Measurements from ENCODE around the gene CD163L1. TPM values are rescaled to one million over a fixed set of nuclear protein-coding genes. Genes with fewer than 3 reads are reported as not detected.
A peak's percentile ranks its signal among the peaks of the same experiment; 100 is the strongest.
"Not testable (repeated sequence)": the region's sequence is repeated elsewhere in the genome, so short reads cannot be mapped to it uniquely, and the experiment has no call there.

CD163L1 gene
- total RNA-seq, 2 experiments from 2014 or later: not detected

DNA sequence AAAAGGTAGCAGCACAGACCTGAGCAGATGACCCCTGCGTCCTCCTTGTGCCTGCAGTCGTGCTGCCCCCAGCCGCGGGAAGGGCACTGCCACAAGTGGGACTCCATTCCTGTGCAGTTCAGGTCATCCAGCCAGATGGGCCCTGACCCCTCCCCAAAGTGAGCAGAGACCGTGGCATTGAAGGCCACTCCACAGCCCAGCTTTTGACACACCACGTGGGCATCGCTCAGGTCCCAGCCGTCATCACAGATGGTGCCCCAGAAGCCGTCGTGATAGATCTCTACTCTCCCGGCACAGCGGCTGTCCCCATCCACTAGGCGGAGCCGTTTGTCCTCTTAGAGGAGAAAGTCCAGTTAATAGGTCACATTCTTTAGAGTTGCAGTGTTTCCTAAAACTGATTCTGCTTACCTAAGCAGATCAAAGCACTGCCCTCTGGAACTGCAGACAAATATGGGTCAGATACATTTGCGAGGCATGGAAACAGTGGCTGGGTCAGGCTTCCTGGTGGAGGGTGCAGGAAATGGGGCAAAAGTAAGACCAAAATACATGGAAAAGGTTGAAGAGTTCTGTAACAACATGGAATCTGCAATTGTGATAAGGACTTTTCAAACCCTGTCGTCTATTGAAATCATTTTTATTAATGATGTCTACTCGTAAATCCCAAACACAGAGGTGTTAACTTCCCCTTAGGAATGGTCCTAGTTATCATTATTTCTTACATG lies 69.4 kb downstream of the CD163L1 start:
- H3K27me3 Mint-ChIP-seq: peaks cover 11% of the 10 kb centered on the region
- H3K27ac Mint-ChIP-seq: no peak overlapping the region
- H3K36me3 Mint-ChIP-seq: no peaks in the 10 kb centered on the region
- DNase-seq: peak; percentile 15
- no peaks in the 10 kb centered on the region for H3K4me1 Mint-ChIP-seq
- no peaks in the 10 kb centered on the region for H3K9me3 Mint-ChIP-seq
- no peak overlapping the region for H3K4me3 Mint-ChIP-seq

GRCh38 chr12:7373226-7373625 lies 70.7 kb downstream of the CD163L1 start:
- H3K4me1 Mint-ChIP-seq: no peaks in the 10 kb centered on the region
- DNase-seq: no peak
- H3K27ac Mint-ChIP-seq: no peak overlapping the region
- peaks cover 15% of the 10 kb centered on the region for H3K27me3 Mint-ChIP-seq
- H3K36me3 Mint-ChIP-seq: no peaks in the 10 kb centered on the region
- no peaks in the 10 kb centered on the region for H3K9me3 Mint-ChIP-seq
- no peak overlapping the region for H3K4me3 Mint-ChIP-seq

GRCh38 chr12:7369274-7369729 lies 74.7 kb downstream of the CD163L1 start:
- no peak overlapping the region for H3K4me3 Mint-ChIP-seq
- DNase-seq: no peak
- no peaks in the 10 kb centered on the region for H3K36me3 Mint-ChIP-seq
- no peaks in the 10 kb centered on the region for H3K4me1 Mint-ChIP-seq
- no peak overlapping the region for H3K27ac Mint-ChIP-seq
- H3K9me3 Mint-ChIP-seq: no peaks in the 10 kb centered on the region
- H3K27me3 Mint-ChIP-seq: peaks cover 4% of the 10 kb centered on the region

- no peaks in the 10 kb centered on the region for H3K36me3 Mint-ChIP-seq
- H3K4me1 Mint-ChIP-seq: no peaks in the 10 kb centered on the region
- no peaks in the 10 kb centered on the region for H3K27me3 Mint-ChIP-seq
- H3K4me3 Mint-ChIP-seq: no peak overlapping the region
- H3K9me3 Mint-ChIP-seq: no peaks in the 10 kb centered on the region
- no peak overlapping the region for H3K27ac Mint-ChIP-seq
- no peak for DNase-seq
Measured at GRCh38 chr12:7362734-7363133, 81.2 kb downstream of the CD163L1 start.

- H3K9me3 Mint-ChIP-seq: no peaks in the 10 kb centered on the region
- no peak overlapping the region for H3K4me3 Mint-ChIP-seq
- H3K4me1 Mint-ChIP-seq: no peaks in the 10 kb centered on the region
- no peaks in the 10 kb centered on the region for H3K27me3 Mint-ChIP-seq
- no peak overlapping the region for H3K27ac Mint-ChIP-seq
- no peak for DNase-seq
- no peaks in the 10 kb centered on the region for H3K36me3 Mint-ChIP-seq
Measured at GRCh38 chr12:7361265-7361664, 82.7 kb downstream of the CD163L1 start.

GRCh38 chr12:7354529-7354928 lies 89.4 kb downstream of the CD163L1 start:
- Mint-ChIP-seq H3K9me3 (no peaks in the 10 kb centered on the region), H3K36me3 (no peaks in the 10 kb centered on the region), H3K4me1 (peaks cover 8% of the 10 kb centered on the region), H3K27ac (no peak overlapping the region), H3K4me3 (no peak overlapping the region), H3K27me3 (no peaks in the 10 kb centered on the region)
- no peak for DNase-seq

- H3K36me3 Mint-ChIP-seq: no peaks in the 10 kb centered on the region
- no peak overlapping the region for H3K27ac Mint-ChIP-seq
- no peaks in the 10 kb centered on the region for H3K27me3 Mint-ChIP-seq
- peaks cover 8% of the 10 kb centered on the region for H3K4me1 Mint-ChIP-seq
- H3K9me3 Mint-ChIP-seq: no peaks in the 10 kb centered on the region
- DNase-seq: no peak
- H3K4me3 Mint-ChIP-seq: no peak overlapping the region
Measured at GRCh38 chr12:7352661-7353060, 91.3 kb downstream of the CD163L1 start.

- Mint-ChIP-seq H3K4me1 (peaks cover 18% of the 10 kb centered on the region), H3K27me3 (no peaks in the 10 kb centered on the region), H3K27ac (no peak overlapping the region), H3K36me3 (peaks cover 2% of the 10 kb centered on the region), H3K9me3 (peaks cover 2% of the 10 kb centered on the region), H3K4me3 (no peak overlapping the region)
- peak; percentile 22 for DNase-seq
Measured at GRCh38 chr12:7351177-7351576, 92.8 kb downstream of the CD163L1 start.

DNA sequence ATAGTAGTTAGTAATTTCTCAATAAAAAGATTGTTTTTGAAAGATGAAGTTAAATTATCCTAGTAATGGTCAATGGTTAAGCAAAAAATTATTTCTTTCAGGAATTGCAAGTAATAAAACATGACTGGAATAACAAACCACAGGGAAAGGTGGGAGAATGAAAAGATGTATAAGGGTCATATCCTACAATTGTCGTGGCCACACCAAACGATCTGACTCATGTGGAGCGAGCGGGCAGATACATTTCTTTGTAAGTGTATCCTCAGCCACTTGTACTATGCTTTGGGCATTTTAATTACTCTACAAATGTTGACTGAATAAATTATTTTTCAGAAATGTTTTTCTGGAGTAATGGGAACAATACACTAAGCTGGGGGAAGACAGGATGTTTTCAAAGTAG lies 94.5 kb downstream of the CD163L1 start:
- Mint-ChIP-seq H3K27me3 (no peaks in the 10 kb centered on the region), H3K27ac (no peak overlapping the region), H3K4me1 (peaks cover 20% of the 10 kb centered on the region), H3K36me3 (peaks cover 8% of the 10 kb centered on the region), H3K4me3 (no peak overlapping the region), H3K9me3 (peaks cover 14% of the 10 kb centered on the region)
- DNase-seq: no peak

GRCh38 chr12:7346551-7347225 lies 97.3 kb downstream of the CD163L1 start:
- Mint-ChIP-seq H3K27ac (peak overlapping the region; percentile 44), H3K36me3 (peaks cover 8% of the 10 kb centered on the region), H3K4me1 (peaks cover 20% of the 10 kb centered on the region), H3K4me3 (no peak overlapping the region), H3K27me3 (no peaks in the 10 kb centered on the region), H3K9me3 (peaks cover 21% of the 10 kb centered on the region)
- no peak for DNase-seq

DNA sequence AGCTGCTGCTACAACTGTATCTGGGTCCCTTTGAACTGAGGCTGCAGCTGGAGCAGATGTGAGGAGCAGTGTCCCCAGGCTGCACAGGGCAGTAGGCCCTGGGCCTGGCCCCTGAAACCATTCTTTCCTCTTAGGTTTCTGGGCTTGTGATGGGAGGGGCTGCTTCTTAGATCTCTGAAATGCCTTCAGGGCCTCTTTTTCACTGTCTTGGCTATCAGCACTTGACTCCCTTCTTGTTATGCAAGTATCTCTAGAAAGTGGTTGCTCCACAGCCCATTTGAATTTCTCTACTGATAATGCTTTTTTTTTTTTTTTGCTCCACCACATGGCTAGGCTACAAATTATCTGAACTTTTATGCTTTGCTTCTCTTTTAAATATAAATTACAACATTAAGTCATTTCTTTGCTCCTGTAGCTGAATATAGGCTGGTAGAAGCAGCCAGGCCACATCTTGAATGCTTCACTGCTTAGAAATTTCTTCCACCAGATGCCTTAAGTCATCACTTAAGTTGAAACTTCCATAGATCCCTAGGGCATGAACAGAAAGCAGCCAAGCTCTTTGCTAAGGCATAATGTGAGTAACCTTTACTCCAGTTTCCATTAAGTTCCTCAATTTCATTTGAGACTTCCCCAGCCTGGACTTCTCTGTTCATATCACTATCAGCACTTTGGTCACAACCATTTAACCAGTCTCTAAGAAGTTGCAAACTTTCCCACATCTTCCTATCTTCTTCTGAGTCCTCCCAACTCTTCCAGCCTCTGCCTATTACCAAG lies 98.9 kb downstream of the CD163L1 start:
- no peak overlapping the region for H3K4me3 Mint-ChIP-seq
- H3K36me3 Mint-ChIP-seq: peaks cover 8% of the 10 kb centered on the region
- peaks cover 21% of the 10 kb centered on the region for H3K9me3 Mint-ChIP-seq
- peaks cover 13% of the 10 kb centered on the region for H3K4me1 Mint-ChIP-seq
- no peaks in the 10 kb centered on the region for H3K27me3 Mint-ChIP-seq
- DNase-seq: no peak
- H3K27ac Mint-ChIP-seq: no peak overlapping the region

- Mint-ChIP-seq H3K4me3 (no peak overlapping the region), H3K4me1 (peaks cover 7% of the 10 kb centered on the region), H3K27ac (no peak overlapping the region), H3K27me3 (no peaks in the 10 kb centered on the region), H3K36me3 (peaks cover 1% of the 10 kb centered on the region), H3K9me3 (peaks cover 15% of the 10 kb centered on the region)
- no peak for DNase-seq
Measured at GRCh38 chr12:7339675-7340074, 104.3 kb downstream of the CD163L1 start.

DNA sequence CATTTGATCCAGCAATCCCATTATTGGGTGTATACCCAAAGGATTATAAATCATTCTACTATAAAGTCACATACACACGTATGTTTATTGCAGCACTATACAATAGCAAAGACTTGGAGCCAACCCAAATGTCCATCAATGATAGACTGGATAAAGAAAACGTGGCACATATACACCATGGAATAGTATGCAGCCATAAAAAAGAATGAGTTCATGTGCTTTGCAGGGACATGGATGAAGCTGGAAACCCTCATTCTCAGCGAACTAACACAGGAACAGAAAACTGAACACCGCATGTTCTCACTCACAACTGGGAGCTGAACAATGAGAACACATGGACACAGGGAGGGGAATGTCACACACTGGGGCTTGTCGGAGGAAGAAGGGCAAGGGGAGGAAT lies 106.2 kb downstream of the CD163L1 start:
- H3K9me3 Mint-ChIP-seq: peaks cover 10% of the 10 kb centered on the region
- not testable (repeated sequence) for H3K27ac Mint-ChIP-seq, H3K4me1 Mint-ChIP-seq, H3K36me3 Mint-ChIP-seq, H3K27me3 Mint-ChIP-seq, DNase-seq, H3K4me3 Mint-ChIP-seq

GRCh38 chr12:7327918-7328317 lies 116.0 kb downstream of the CD163L1 start:
- no peaks in the 10 kb centered on the region for H3K4me1 Mint-ChIP-seq
- no peak for DNase-seq
- H3K4me3 Mint-ChIP-seq: no peak overlapping the region

DNA sequence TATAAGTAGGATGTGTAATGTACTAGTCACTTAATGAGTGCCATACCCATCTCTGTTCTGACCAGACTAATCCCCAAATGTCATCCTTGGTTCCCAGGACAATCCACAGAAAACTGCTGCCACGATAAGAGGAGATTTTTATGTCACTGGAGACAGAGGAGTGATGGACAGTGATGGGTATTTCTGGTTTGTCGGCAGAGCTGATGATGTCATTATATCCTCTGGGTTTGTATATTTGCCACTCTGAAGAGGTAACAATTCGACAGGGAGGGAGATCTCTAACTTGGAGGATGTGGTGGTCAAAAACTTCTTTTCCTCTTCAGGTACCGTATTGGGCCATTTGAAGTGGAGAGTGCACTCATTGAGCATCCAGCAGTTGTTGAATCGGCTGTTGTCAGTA lies 119.8 kb downstream of the CD163L1 start:
- Mint-ChIP-seq H3K36me3 (no peaks in the 10 kb centered on the region), H3K4me3 (no peak overlapping the region), H3K4me1 (no peaks in the 10 kb centered on the region), H3K27me3 (peaks cover 7% of the 10 kb centered on the region), H3K27ac (no peak overlapping the region), H3K9me3 (no peaks in the 10 kb centered on the region)
- no peak for DNase-seq

More at GRCh38 chr12:7327918-7328317, 116.0 kb downstream of the CD163L1 start:
- Mint-ChIP-seq H3K27ac (no peak overlapping the region), H3K9me3 (peaks cover 7% of the 10 kb centered on the region), H3K36me3 (peaks cover 1% of the 10 kb centered on the region), H3K27me3 (peaks cover 7% of the 10 kb centered on the region)
